ENCODE measurements around the gene KCNG2.

Gene KCNG2

GRCh38 chr18:79935499-79935898 is 137.8 kb downstream of the KCNG2 start:
- H3K27ac ChIP-seq: no peak overlapping the region
- TF ChIP-seq ZFX (IDR thresholded peaks at IDR 0.05) (no peak), CTCF (conservative IDR thresholded peaks at IDR 0.05) (no peak)

GRCh38 chr18:79935925-79936324 is 138.2 kb downstream of the KCNG2 start:
- no peak overlapping the region for H3K27ac ChIP-seq
- TF ChIP-seq CTCF (conservative IDR thresholded peaks at IDR 0.05) (no peak), ZFX (IDR thresholded peaks at IDR 0.05) (no peak)

- H3K27ac ChIP-seq: no peak overlapping the region
- no peak for TF ChIP-seq CTCF (conservative IDR thresholded peaks at IDR 0.05)
- no peak for TF ChIP-seq ZFX (IDR thresholded peaks at IDR 0.05)
These were observed 138.9 kb downstream of the KCNG2 start for GRCh38 chr18:79936641-79937040.

- TF ChIP-seq ZFX (IDR thresholded peaks at IDR 0.05) (no peak), CTCF (conservative IDR thresholded peaks at IDR 0.05) (no peak)
- H3K27ac ChIP-seq: no peak overlapping the region
These were observed 139.5 kb downstream of the KCNG2 start for GRCh38 chr18:79937103-79937860.

GRCh38 chr18:79938196-79938595 is 140.5 kb downstream of the KCNG2 start:
- no peak overlapping the region for H3K27ac ChIP-seq
- TF ChIP-seq ZFX (IDR thresholded peaks at IDR 0.05) (no peak), CTCF (conservative IDR thresholded peaks at IDR 0.05) (no peak)

GRCh38 chr18:79939096-79939495 is 141.4 kb downstream of the KCNG2 start:
- H3K27ac ChIP-seq: no peak overlapping the region
- TF ChIP-seq CTCF (conservative IDR thresholded peaks at IDR 0.05): no peak
- no peak for TF ChIP-seq ZFX (IDR thresholded peaks at IDR 0.05)

GRCh38 chr18:79940126-79940813 is 142.5 kb downstream of the KCNG2 start:
- no peak for TF ChIP-seq CTCF (conservative IDR thresholded peaks at IDR 0.05)
- H3K27ac ChIP-seq: no peak overlapping the region
